ENCODE results near the gene ENTPD2.

Gene ENTPD2

DNA sequence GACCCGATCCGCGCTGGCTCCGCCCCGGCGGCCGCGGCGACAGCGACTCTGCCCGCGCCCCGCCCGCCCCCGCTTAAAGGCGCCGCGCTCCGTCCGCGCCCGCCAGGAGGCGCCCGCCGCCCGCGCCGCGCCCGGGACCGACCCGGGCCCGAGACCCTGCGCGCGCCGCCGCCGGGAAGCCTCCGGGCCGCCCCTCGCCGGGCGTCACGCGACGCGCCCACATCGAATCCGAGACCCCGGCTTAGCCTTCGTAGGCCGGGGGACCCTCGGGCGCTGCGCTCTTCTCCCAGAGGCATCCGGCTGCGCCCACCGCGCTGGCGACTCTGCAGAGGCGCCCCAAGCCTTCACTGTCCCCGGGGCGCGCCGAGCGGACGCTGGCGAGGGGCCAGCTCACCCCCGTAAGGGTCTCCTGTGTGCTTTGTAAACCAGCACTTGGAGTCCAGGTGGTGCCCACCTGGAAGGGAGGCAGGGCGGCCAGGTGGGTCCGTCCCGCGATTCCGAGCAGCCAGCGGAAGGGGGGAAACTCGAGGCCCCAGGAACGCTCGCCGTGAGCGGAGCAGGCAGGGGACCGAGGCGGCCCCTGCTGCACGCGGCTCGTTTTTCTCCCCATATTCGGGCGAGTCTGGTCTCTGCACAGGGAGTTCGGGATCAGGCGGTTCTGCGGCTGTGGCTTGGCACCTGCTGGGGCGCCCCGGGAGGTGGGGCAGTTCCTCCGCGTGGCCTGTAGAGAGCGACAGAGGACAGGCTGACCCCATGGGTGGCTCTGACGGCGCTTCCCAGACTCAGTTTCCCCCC is 25.4 kb downstream of the ENTPD2 start:
- DNase-seq = peak; percentile 84

DNA sequence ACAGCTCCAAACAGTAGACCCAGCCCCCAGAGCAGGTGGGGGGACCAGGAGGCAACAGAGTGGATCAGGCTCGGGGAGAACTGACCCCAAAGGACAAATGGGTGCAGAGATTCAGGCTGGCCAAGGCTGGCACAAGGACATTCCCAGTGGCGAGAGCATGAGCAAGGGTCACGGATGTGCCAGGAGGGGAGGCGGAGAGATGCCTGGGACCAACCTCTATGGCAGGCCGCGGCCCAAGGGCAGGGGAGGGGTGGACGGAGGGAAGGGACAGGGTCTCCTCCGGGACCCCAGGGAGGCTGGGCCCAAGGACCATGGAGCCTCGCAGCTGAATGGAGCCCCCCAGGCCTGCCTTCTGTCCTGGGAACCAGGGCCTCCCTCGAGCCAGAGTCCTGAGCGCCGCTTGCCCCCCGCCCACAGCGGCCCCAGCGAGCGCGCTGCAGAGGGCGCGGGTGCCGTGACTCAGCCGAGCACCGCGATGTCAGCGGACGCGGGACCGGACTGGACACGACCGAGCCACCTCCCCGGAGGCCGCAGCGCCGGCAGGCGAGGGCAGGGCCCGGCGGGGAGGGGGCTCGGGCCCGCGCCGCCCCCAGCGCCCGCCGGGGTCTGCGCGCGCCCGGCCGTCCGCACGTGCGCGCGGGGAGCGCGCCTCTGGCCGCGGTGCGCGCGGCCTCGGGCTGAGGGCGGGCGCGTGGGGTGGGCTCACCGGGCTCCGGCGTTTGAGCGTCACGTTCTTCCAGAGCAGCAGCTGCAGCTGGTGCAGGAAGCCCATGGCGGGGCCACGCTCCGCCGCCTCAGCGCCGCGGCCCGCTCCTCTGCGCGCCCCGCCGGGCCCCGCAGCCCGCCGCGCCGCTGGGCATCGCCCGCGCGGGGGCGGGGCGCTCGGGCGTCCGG is 26.2 kb downstream of the ENTPD2 start, which contains the start of gene ABCA2:
Gene ABCA2, minus strand, starts transcription at position 869 of the 894 bp plus-strand sequence. Its CDS starts 97 bp downstream, at position 772.
- no peak for DNase-seq

DNA sequence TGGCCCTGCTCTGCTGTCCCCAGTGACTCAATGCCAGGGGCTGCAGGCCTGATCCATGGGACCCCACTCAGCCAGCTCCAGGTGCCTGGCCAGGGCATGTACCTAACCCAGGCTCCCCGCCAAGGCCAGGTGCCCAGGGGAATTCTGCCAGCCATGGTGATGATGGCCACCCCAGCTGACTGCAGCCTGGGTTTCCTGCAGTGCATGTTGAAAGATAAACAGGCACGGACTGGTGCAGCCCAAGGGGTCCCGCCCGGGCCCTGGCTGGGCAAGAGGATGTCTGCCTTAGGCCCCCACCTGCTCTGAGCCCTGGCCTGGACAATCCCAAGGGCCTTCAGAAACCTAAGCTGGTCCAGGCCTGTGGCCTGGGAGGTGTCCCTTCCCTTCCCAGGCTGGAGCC is 27.0 kb downstream of the ENTPD2 start:
- DNase-seq = no peak

DNA sequence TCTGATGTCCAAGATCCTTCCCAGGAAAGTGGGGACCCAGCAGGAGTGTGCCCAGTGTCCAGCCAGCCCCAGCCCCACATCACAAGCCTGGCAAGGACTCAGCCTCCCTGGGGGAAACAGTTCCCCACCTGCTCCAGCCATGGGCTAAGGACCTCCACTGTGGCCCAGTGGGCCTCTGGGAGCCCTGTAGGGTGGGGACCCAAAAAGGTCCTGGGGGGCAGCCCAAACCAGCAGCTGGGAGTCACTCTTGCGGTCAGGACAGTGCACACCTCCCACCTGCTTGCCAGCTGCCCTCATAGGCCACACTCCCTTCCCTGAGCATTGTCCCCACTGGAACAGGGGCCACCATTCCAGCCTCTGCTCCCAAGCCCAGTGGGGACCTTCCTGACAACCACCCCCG is 27.5 kb downstream of the ENTPD2 start:
- DNase-seq = no peak

DNA sequence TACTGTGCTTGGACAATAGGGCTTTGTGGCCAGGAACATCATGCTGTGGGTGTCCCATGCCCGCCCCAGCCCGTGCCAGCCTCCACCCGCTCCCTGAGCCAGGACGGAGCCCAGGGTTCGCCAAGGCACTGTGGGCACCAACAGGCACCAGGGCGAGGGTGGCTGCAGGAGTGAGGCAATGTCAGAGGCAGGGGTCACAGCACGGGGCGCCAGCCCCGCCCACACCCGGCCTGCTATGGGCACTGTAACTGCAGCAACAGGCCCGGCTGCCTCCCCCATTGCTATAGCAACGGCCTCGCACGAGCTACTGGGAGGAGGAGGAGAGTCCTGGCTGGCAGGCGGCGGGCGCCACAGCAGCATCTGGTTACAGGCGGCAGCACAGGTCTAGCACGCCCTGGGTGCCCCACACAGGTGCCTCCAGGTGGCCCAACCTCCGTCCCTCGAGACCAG is 28.3 kb downstream of the ENTPD2 start:
- DNase-seq = no peak

GRCh38 chr9:137023583-137023991 is 30.3 kb downstream of the ENTPD2 start:
- no peak for DNase-seq

DNA sequence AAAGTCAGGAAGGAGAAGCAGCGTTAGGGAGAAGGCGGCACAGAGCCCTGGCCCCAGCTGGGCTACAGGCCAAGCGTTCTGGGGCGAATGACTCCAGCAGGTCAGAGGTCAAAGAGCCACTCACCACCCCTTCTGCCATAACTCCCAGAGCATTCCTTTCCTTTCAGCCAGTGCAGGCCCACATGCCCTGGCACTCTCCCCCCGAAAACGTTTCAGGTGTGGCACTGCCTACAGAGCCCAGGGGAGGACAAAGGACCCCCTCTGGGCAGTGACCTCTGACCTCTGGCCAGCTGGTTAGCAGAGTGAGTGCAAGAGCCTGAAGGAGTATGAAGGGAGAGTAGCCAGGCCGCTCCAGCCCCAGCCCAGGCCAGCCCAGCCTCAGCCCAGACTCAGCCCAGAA is 30.7 kb downstream of the ENTPD2 start:
- DNase-seq = no peak

GRCh38 chr9:137022662-137023008 is 31.2 kb downstream of the ENTPD2 start:
- no peak for DNase-seq

DNA sequence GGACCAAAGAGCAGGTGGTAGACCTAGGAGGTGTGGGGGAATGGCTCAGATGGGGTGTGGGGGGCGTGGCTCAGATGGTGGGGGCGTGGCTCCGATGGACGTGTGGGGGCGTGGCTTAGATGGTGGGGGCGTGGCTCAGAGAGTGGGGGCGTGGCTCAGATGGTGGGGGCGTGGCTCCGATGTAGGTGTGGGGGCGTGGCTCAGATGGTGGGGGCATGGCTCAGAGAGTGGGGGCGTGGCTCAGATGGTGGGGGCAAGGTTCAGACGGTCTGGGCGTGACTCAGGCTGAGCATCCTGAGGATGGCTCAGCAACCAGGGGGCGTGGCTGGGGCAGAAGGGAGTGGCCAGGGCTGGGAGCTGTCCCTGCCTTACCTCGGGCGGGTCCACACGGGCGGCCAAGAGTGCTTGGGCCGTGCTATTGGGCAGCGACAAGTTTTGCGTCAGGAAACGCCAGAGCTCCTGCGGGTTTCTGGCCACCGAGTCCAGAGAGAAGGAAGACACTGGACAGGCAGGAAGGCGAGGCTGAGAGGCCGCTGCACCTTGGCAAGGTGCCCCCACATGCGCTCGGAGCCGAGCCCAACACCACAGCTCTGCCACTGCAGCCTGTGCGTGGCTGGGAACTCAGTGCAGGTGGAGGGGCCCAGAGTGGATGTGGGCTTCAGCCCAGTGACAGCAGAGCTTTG is 31.7 kb downstream of the ENTPD2 start:
- DNase-seq = peak; percentile 89

DNA sequence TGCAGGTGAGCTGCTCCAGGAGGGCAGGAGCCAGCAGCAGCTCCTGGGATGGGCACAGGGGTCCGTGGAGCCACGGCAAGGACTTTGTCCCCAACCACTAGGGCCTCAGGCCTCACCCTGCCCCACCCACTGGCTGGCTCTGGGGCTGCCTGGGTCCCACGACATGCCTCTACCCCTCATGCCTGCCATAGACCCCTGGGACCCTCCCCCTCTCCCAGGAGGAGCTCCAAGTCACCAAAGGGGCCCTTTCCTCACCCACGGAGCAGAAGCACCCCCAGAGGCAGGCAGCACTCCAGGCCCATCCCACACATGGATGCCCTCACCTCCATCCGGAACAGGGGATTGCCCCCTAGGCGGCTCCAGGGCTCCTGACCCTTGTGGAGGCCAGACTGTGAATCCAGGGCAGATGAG is 32.3 kb downstream of the ENTPD2 start:
- no peak for DNase-seq

DNA sequence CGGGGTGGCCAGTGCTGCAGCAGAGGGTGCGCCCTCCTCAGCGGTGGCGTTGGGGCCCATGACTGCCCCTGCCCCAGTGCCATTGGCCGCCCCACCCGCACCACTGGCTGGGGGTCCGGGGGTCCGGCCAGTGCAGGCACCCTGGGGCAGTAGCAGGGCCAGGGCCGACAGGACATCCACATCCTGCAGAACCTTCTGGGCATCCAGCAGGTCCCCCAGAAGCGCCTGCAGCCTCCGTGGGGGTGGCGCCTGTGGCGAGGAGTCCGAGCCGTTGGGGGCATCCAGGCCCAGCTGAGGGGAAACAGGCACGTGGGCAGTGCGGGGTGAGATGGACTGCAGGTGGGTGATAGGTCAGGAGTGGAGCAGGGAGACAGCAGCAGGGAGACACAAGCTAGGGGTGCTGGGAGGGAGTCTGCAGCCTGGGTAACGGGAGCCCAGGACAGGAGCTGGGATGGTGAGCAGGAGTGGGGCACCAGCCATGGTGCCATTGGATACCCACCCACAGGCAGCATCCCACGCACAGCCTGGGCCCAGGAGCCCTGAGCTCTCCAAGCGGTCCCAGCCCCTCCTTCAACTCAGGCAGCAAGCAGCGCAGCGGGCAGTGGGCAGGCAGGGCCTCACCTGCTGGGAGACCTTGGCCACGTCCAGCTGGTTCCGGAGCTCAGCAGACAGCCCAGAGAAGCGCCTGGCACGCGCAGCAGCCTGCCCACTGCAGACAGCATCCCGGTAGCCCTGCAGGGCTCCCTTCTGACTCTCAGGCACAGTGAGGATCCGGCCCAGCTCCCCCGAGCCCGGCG is 32.9 kb downstream of the ENTPD2 start:
- no peak for DNase-seq

- no peak for DNase-seq
Observed at GRCh38 chr9:137019891-137020683, 33.8 kb downstream of the ENTPD2 start.

DNA sequence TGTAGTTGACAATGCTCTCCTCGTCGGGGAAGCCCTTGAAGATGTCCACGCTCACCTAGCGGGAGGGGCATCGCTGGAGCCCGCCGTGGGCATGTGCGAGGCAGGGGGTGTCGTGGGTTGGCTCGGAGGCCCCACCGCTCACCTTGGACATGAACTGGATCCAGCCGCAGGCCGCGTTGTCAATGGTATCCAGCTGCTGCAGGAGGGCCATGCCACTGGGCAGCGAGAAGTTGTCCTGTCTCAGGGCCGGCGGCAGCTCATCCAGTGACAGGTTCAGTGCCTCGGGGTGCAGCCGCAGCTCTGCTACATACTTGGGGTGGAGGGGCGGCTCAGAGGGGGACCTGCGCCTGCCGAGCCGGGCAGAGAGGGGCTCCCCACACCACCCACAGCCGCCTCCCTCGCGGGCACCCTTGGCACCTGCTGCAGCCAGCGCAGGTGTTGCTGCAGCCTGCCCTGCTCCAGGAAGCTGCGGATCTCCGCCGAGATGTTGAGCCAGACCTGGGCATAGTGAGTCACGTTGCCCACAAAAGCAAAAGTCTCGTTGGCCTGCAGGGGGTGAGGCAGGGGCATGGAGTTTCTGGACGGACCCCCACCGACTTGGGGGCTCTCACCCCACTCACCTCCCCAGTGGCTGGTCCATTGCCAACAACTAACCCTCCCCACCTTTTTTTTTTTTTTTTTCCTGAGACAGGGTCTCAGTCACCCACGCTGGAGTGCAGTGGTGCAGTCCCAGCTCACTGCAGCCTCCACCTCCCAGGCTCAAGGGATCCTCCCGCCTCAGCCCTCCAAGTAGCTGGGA is 34.9 kb downstream of the ENTPD2 start:
- no peak for DNase-seq

DNA sequence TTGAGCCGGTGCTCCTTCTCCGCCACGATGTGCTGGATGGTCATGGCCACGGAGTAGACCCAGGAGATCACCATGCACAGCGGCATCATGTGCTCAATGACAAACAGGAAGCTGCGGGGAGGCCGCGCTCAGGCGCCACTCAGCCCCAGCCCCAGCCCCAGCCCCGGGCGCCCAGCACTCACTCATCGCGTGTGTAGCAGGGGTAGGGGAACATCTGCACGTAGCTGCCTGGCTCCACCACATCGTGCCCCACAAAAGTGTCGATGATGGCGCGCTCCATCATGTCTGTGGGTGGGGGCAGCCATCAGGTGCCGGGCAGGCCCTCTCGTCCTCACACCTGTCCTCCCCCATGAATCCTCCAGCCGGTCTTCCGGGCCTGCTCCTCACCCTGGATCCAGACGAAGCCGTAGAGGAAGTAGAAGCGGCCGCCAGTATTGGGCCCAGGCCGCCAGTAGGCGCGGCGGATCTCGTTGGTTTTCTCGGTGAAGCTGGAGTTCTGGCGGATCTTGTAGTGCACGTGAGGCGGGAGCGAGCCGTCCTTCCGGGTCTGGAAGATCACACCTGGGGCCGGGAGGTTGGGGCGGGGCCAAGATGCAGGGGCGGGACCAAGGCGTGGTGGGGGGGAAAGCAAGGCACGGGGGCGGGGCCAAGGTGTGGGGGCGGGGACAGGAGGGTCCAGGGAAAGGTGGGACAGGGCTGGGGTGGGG is 35.9 kb downstream of the ENTPD2 start:
- DNase-seq = no peak

DNA sequence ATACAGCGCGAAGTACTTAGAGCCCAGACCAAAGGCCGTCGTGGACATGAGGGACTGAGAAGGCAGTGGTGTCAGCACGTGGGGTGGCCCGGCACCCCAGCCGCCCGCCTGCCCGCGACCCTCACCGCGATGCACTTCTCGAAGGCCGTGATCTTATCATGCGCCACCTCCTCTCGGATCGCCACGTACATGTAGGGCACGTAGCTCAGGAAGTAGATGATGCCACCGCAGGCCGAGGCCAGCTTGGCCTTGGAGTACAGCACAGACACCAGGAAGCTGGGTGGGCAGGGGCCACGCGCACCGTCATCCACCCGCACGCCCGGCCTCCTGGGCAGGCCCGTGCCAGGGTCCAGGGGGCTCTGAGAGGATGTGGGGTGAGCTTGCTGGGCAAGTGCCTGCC is 36.8 kb downstream of the ENTPD2 start:
- no peak for DNase-seq

DNA sequence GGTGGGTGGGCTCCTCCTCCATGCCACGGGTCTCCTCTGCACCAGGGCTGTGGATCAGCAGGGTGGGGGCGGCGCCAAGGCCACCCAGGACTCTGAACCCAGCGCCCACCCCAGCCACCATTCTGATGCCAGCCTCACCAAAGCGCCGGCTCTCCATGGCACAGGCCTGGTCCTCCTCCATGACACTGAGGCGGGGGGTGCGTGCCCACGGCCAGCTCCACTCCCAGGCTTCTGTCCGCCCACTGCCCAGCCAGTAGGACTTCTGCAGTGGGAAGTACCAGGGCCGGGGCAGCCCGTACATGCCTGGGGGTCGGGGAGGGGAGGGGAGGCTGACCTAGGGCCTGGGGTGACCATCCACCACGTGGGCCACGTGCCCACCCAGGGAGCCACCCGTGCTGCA is 37.4 kb downstream of the ENTPD2 start:
- no peak for DNase-seq

GRCh38 chr9:137015976-137016375 is 37.9 kb downstream of the ENTPD2 start:
- DNase-seq = no peak

GRCh38 chr9:137015540-137015930 is 38.3 kb downstream of the ENTPD2 start:
- no peak for DNase-seq

- no peak for DNase-seq
Observed at GRCh38 chr9:137014776-137015539, 38.9 kb downstream of the ENTPD2 start.

Data from activated CD8-positive, alpha-beta memory T cell treated with anti-CD3 and anti-CD28 coated beads, Interleukin-2, amount 50 U/mL, for 48 hours (primary cell).